Measurements from ENCODE around the gene GPR55.

DNA sequence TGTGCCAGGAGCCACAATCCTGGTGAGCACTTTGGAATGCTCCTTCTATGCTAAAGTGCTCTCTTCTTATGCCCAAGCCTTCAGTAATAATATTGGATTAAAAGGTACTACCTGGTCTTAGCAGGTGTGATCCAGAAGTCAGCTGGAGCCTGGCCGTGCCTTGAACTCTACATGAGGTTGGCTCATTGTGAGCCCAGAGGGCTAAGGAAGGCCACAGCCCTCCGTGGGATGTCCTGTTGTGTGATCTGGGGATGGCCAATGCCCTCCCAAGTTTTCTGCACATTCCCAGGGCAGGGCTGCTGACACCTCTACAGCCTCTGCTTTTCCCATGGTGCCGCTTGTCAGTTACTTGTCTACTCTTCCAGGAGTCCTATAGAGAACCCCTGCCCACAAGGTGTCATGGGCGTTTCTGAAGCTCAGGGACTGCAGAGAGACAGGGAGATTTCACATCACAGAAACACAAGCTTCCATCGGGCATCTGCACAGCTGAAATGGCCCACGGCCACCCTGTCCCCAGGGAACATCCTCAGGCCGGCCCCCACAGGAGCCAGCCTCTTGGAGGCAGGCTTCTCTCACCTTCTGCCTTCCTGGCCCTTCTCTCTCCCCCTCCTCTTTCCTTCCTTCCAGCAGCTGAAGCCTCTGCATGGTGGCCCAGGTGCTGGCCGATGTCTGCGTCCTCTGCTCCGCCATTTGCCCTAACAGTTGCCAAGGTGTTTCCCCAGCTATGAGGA lies 27.3 kb upstream of the GPR55 start:
- TF ChIP-seq, protein P1, sequence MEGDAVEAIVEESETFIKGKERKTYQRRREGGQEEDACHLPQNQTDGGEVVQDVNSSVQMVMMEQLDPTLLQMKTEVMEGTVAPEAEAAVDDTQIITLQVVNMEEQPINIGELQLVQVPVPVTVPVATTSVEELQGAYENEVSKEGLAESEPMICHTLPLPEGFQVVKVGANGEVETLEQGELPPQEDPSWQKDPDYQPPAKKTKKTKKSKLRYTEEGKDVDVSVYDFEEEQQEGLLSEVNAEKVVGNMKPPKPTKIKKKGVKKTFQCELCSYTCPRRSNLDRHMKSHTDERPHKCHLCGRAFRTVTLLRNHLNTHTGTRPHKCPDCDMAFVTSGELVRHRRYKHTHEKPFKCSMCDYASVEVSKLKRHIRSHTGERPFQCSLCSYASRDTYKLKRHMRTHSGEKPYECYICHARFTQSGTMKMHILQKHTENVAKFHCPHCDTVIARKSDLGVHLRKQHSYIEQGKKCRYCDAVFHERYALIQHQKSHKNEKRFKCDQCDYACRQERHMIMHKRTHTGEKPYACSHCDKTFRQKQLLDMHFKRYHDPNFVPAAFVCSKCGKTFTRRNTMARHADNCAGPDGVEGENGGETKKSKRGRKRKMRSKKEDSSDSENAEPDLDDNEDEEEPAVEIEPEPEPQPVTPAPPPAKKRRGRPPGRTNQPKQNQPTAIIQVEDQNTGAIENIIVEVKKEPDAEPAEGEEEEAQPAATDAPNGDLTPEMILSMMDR (IDR thresholded peaks at IDR 0.05): no peak
- no peak for TF ChIP-seq POLR2AphosphoS5 (IDR thresholded peaks at IDR 0.05)
